Measurements from ENCODE around the gene ITSN1. TPM values are rescaled to one million over a fixed set of nuclear protein-coding genes. Genes with fewer than 3 reads are reported as not detected.

Gene ITSN1
- total RNA-seq, 1 donor from 2014 or later = 41.9 TPM

GRCh38 chr21:33886321-33886720 lies 244.0 kb downstream of the ITSN1 start:
- Histone ChIP-seq H3K9me3 (replicated peaks) (no peaks in the 10 kb centered on the region), H3K4me1 (no peaks in the 10 kb centered on the region), H3K27me3 (ENCODE audit: low read depth) (no peaks in the 10 kb centered on the region), H3K4me3 (no peak overlapping the region), H3K27ac (replicated peaks) (no peak overlapping the region), H3K36me3 (no peaks in the 10 kb centered on the region)
- no peak for DNase-seq
- intact Hi-C loops (cut with micrococcal nuclease) = no loop called here
- no peak for TF ChIP-seq CTCF (IDR thresholded peaks at IDR 0.05; ENCODE audit: borderline replicate concordance)

GRCh38 chr21:33890187-33890586 lies 247.9 kb downstream of the ITSN1 start:
- H3K4me3 ChIP-seq = no peak overlapping the region
- no peaks in the 10 kb centered on the region for H3K36me3 ChIP-seq
- intact Hi-C loops (cut with micrococcal nuclease) = no loop called here
- H3K27ac ChIP-seq (replicated peaks) = no peak overlapping the region
- H3K9me3 ChIP-seq (replicated peaks) = no peaks in the 10 kb centered on the region
- no peak for TF ChIP-seq CTCF (IDR thresholded peaks at IDR 0.05; ENCODE audit: borderline replicate concordance)
- no peak for DNase-seq
- H3K4me1 ChIP-seq = peaks cover 14% of the 10 kb centered on the region
- H3K27me3 ChIP-seq (ENCODE audit: low read depth) = no peaks in the 10 kb centered on the region

- TF ChIP-seq CTCF (IDR thresholded peaks at IDR 0.05; ENCODE audit: borderline replicate concordance) = no peak
- Histone ChIP-seq H3K4me1 (peaks cover 14% of the 10 kb centered on the region), H3K9me3 (replicated peaks) (no peaks in the 10 kb centered on the region), H3K36me3 (no peaks in the 10 kb centered on the region), H3K27me3 (ENCODE audit: low read depth) (no peaks in the 10 kb centered on the region), H3K4me3 (no peak overlapping the region), H3K27ac (replicated peaks) (no peak overlapping the region)
- DNase-seq = no peak
- intact Hi-C loops (cut with micrococcal nuclease) = no loop called here
Observed at GRCh38 chr21:33892853-33893252, 250.6 kb downstream of the ITSN1 start.

GRCh38 chr21:33893917-33894316 lies 251.6 kb downstream of the ITSN1 start:
- TF ChIP-seq CTCF (IDR thresholded peaks at IDR 0.05; ENCODE audit: borderline replicate concordance) = no peak
- Histone ChIP-seq H3K27ac (replicated peaks) (no peak overlapping the region), H3K4me3 (no peak overlapping the region), H3K9me3 (replicated peaks) (no peaks in the 10 kb centered on the region), H3K36me3 (no peaks in the 10 kb centered on the region), H3K4me1 (peaks cover 14% of the 10 kb centered on the region), H3K27me3 (ENCODE audit: low read depth) (no peaks in the 10 kb centered on the region)
- DNase-seq = no peak
- intact Hi-C loops (cut with micrococcal nuclease) = no loop called here

- H3K27ac ChIP-seq (replicated peaks) = no peak overlapping the region
Observed at GRCh38 chr21:33894736-33895288, 252.5 kb downstream of the ITSN1 start.

More at GRCh38 chr21:33894736-33895288, 252.5 kb downstream of the ITSN1 start:
- TF ChIP-seq CTCF (IDR thresholded peaks at IDR 0.05; ENCODE audit: borderline replicate concordance) = peak; percentile 72
- Histone ChIP-seq H3K36me3 (no peaks in the 10 kb centered on the region), H3K4me1 (peaks cover 14% of the 10 kb centered on the region), H3K4me3 (peak overlapping the region; percentile 56), H3K9me3 (replicated peaks) (no peaks in the 10 kb centered on the region), H3K27me3 (ENCODE audit: low read depth) (no peaks in the 10 kb centered on the region)
- DNase-seq = peak; percentile 77
- intact Hi-C loops (cut with micrococcal nuclease) = no loop called here
